ENCODE measurements around the gene ANKH. TPM values are rescaled to one million over a fixed set of nuclear protein-coding genes. Genes with fewer than 3 reads are reported as not detected.

The ANKH gene
- total and polyA plus RNA-seq, 10 donors = 9.0 to 87.3 (median 46.7) TPM

DNA sequence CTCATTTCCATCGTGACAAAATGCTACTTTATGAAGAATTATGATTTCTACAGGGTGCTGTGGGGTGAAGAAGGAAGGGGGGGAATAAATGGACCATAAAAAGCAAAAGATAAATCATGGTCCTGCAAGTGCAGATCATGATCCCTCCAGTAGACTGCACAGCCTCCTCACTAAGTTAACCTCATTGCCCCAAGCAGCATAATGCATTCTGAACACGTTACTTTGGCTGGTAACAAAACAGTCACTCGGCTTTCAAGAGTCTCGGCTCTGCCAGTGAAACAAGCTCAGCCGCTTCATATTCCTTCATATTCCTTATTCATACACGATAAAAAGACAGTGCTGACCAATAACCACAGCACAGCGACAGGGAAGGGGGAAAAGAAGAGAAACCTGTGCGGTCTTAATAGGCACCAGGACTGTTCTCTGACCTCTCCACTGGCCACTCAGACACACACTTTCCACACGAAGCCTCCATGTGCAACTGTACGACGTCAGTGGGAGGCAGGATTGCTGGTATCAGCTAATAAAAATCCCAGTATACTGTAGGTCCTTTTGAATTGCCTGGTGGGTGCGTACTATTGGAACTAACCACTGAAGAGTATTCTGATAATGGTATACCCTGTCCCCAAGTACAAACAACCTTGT is 60.5 kb downstream of the ANKH start:
- WGBS, 5 donors = 87 to 92% (median 90%) methylated on average over 12 of the region's 12 CpGs
- Histone ChIP-seq H3K36me3 (no peaks in the 10 kb centered on the region), H3K27ac (peak overlapping the region in 2 of 8 donors; percentile 69 to 80), H3K4me3 (no peak overlapping the region), H3K4me1 (peaks cover 15 to 39% (median 34%) of the 10 kb centered on the region in 6 donors), H3K27me3 (replicated peaks in 1 of 7) (no peaks in the 10 kb centered on the region), H3K9me3 (no peaks in the 10 kb centered on the region)
- TF ChIP-seq POLR2AphosphoS5 (IDR thresholded peaks at IDR 0.05) = no peak
- TF ChIP-seq POLR2A (IDR thresholded peaks at IDR 0.05) = no peak
- TF ChIP-seq, protein P1, sequence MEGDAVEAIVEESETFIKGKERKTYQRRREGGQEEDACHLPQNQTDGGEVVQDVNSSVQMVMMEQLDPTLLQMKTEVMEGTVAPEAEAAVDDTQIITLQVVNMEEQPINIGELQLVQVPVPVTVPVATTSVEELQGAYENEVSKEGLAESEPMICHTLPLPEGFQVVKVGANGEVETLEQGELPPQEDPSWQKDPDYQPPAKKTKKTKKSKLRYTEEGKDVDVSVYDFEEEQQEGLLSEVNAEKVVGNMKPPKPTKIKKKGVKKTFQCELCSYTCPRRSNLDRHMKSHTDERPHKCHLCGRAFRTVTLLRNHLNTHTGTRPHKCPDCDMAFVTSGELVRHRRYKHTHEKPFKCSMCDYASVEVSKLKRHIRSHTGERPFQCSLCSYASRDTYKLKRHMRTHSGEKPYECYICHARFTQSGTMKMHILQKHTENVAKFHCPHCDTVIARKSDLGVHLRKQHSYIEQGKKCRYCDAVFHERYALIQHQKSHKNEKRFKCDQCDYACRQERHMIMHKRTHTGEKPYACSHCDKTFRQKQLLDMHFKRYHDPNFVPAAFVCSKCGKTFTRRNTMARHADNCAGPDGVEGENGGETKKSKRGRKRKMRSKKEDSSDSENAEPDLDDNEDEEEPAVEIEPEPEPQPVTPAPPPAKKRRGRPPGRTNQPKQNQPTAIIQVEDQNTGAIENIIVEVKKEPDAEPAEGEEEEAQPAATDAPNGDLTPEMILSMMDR (IDR thresholded peaks at IDR 0.05 in 8 of 11, conservative IDR thresholded peaks at IDR 0.05 in 3 of 11) = no peak
- intact Hi-C loops (cut with DNase I; ENCODE audit: low total_unique reads) = no loop called here
- no peak for DNase-seq

DNA sequence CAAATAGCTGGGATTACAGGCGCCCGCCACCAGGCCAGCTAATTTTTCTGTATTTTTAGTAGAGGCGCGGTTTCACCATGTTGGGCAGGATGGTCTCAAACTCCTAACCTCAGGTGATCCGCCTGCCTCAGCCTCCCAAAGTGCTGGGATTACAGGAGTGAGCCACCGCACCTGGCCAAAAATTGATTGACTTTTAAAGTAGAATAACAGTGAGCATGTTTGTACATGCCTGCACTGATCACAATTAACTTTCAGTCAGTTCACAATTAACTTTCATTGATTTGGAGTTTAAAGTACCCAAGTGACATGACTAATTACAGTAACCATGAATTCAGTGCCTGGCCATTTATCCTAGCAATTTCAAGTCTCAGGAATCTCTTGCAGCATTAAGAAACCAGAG is 61.3 kb downstream of the ANKH start:
- no peak for DNase-seq
- H3K27me3 ChIP-seq (replicated peaks in 1 of 7) = no peaks in the 10 kb centered on the region
- TF ChIP-seq, protein P1 (IDR thresholded peaks at IDR 0.05 in 8 of 11, conservative IDR thresholded peaks at IDR 0.05 in 3 of 11) = no peak
- TF ChIP-seq POLR2A (IDR thresholded peaks at IDR 0.05) (no peak), POLR2AphosphoS5 (IDR thresholded peaks at IDR 0.05) (no peak)
- intact Hi-C loops (cut with DNase I; ENCODE audit: low total_unique reads) = no loop called here
- no peaks in the 10 kb centered on the region for H3K9me3 ChIP-seq
- peak overlapping the region in 7 of 8 donors; percentile 16 to 80 (median 60) for H3K27ac ChIP-seq
- no peaks in the 10 kb centered on the region for H3K36me3 ChIP-seq
- H3K4me1 ChIP-seq = peaks cover 15 to 39% (median 34%) of the 10 kb centered on the region in 6 donors
- 74 to 94% (median 85%) methylated on average over 6 of the region's 6 CpGs for whole genome bisulfite sequencing, 5 donors
- H3K4me3 ChIP-seq = peak overlapping the region in 2 of 8 donors; percentile 16 to 43

DNA sequence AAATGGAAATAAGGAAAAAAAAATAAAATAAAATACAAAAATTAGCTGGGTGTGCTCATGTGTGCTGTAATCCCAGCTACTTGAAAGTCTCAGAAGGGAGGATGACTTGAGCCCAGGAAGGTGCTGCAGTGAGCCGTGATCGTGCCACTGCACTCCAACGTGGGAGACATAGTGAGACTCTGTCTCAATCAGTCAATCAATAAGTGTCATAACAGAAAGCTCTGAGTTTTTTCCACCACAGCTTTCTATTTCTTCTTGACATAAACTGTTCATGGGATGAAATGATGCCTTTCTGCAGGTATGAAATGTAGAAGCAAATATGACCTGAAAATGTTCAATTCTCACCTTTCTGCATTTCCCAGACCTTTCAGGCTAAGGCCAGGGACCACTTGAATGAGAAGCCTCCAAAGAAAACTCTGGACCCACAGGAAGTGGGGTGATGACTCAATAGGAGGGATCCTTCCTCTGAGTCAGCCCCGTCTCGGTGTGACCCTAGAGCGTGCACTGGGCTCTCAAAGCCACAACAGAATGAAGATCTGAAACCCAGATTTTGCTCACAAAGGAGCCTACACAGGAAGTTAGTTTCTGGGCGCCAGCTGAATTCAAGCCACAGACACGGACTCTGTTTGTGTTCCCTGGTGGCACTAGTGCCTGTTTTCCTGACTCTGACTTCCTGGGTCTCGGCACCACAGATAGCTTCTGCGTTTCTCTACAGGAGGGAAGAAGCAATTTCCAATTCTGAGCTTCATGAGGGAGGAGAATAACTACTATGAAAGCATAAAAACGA is 62.0 kb downstream of the ANKH start:
- peak; percentile 81 for DNase-seq
- intact Hi-C loops (cut with DNase I; ENCODE audit: low total_unique reads) = no loop called here
- H3K4me3 ChIP-seq = peak overlapping the region in 3 of 8 donors; percentile 3 to 43 (median 16)
- 25 to 37% (median 26%) methylated on average over 11 of the region's 11 CpGs for WGBS, 5 donors
- peaks cover 0 to 4% (median 0%) of the 10 kb centered on the region in 6 donors for H3K36me3 ChIP-seq
- peaks cover 15 to 39% (median 34%) of the 10 kb centered on the region in 6 donors for H3K4me1 ChIP-seq
- H3K27ac ChIP-seq = peak overlapping the region; percentile 16 to 80 (median 52)
- no peaks in the 10 kb centered on the region for H3K27me3 ChIP-seq (replicated peaks in 1 of 7)
- TF ChIP-seq POLR2A (IDR thresholded peaks at IDR 0.05) (no peak), POLR2AphosphoS5 (IDR thresholded peaks at IDR 0.05) (peak in 2 of 3 donors; percentile 38 to 78)
- H3K9me3 ChIP-seq = no peaks in the 10 kb centered on the region

DNA sequence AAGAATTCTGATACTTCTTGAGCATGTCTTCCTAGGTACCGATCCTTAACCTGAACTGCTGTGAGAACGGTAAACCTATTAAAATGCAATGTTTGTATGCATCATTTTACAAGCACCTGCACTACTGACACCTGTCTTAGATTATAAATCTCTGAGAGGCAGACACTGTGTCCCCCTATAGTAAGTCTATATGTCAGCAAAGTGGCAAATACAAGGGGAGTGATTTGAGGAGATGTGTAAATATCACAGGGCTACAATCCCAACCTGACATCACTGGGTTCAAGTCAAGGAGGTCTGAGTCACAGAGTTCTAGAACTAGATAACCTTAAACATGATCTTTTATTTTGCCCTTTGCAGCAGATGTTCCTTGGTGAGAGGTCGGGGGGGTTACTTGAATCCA is 64.1 kb downstream of the ANKH start:
- intact Hi-C loops (cut with DNase I; ENCODE audit: low total_unique reads) = no loop called here
- DNase-seq = no peak

More for the DNA sequence above, 64.1 kb downstream of the ANKH start:
- Histone ChIP-seq H3K27ac (no peak overlapping the region), H3K27me3 (replicated peaks in 1 of 7) (no peaks in the 10 kb centered on the region), H3K9me3 (no peaks in the 10 kb centered on the region), H3K4me1 (peaks cover 15 to 33% (median 28%) of the 10 kb centered on the region in 6 donors), H3K4me3 (no peak overlapping the region), H3K36me3 (peaks cover 0 to 8% (median 0%) of the 10 kb centered on the region in 6 donors)
- TF ChIP-seq POLR2AphosphoS5 (IDR thresholded peaks at IDR 0.05) (no peak), POLR2A (IDR thresholded peaks at IDR 0.05) (no peak)
- TF ChIP-seq, protein P1 (IDR thresholded peaks at IDR 0.05 in 8 of 11, conservative IDR thresholded peaks at IDR 0.05 in 3 of 11) = no peak
- 92 to 98% (median 96%) methylated on average over 3 of the region's 3 CpGs for WGBS, 5 donors
